IPS-NIHi7 (cell line): ENCODE results near the gene ACBD4.
A peak's percentile ranks its signal among the peaks of the same experiment; 100 is the strongest.

Experiments
- DNase-seq: peaks from one replicate; pipeline ENCODE4 v3.0.0; 2012; ENCODE audit warnings: mixed read lengths; ENCODE audit errors: extremely low spot score

ACBD4 gene

DNA sequence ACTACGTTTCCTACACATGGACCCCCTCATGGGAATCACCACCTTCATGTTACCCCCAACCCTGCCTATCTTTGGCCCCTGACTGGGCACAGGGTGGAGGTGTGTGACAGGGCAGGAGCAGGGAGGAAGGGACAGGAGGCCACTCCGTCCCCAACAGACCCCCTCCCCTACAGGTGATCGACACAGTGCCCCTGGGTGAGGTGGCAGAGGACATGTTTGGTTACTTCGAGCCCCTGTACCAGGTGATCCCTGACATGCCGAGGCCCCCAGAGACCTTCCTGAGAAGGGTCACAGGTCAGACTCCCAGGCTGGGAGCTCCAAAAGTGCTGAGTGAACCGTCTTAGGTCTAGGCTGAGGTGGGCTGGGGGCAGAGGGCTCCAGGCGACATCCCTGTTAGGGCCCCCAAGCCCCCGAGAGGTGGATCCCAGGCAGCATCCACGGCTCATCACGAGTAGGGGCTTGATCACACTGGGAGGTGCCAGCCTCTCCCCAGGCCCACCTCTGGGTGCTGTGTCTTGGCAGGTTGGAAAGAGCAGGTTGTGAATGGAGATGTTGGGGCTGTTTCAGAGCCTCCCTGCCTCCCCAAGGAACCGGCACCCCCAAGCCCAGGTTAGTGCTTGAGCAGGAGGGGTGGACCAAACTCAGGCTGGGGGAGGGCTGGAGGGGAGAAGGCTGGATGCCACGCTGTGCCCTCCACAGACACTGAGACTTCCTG is 1.5 kb downstream of the ACBD4 start:
- DNase-seq, result no peak

DNA sequence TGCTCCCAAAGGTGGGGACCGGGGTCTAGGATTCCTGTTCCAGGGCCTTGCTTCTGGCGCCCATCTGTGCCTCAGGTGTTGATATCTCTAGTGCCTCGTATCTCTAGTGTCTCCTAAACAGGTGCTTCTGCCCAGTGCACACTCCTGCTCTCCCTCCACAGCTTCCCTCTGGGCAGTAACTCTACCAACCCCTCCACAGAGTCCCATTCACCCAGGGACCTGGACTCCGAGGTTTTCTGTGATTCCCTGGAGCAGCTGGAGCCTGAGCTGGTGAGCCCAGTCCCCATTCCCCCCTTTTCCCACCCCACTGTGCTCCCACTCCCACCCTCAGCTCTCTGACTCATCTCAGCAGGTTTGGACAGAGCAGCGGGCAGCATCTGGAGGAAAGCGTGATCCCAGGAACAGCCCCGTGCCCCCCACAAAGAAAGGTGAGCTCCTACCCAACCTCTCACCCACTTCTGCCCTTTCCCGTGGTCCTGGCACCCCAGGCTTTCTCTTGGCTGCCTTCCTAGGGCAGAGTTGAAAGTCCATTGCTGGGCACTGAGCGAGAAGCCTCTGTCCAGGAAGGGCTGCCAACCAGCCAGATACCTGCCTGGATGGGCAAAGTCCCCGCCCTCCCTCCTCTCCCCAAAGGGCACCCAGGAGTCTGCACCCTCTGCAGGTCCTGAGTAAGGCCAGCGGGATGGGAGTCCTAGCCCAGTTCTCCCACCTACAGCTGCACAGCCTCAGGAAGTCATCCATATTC is 2.2 kb downstream of the ACBD4 start:
- DNase-seq, result no peak

DNA sequence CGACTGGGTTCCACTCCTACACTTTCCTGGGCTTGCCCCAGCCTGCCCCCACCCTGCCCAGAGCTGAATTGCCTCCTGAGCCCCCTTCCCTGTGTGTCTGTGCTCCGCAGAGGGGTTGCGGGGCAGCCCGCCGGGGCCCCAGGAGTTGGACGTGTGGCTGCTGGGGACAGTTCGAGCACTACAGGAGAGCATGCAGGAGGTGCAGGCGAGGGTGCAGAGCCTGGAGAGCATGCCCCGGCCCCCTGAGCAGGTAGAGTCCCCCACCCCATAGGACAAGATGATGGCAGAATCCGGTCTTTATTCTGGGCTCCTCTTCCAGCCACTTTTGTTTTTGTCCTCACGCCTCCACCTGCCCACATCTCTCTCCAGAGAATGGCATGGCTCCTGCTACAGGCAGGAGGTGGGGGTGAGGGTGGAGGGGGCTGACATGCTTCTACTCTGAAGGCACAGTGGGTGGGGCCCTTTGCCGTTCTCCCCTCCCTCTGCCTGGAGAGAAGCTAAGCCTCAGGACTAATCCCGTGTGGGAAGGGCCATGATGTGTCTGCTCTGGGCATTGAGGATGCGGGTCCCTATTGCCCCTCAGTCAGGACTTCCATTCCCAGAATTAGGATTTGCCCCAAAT is 3.5 kb downstream of the ACBD4 start:
- no peak for DNase-seq

DNA sequence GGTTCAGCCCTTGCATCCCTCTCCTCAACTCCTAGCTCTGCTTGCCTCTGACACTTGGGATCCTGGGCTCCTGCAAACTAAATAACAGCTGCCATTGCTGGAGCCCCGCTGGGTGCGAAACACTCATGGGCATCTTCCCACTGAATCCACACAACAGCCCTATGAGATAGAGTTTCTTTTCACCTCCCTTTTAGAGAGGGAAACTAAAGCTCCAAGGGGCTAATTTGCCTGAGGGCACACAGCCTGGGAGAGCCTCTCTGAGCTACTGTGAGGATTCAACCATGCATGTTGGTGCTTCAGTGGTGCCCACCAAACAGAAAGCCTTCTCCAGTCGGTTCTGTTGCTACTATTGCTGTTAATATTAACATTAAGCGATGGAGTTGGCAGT is 4.0 kb downstream of the ACBD4 start:
- no peak for DNase-seq

DNA sequence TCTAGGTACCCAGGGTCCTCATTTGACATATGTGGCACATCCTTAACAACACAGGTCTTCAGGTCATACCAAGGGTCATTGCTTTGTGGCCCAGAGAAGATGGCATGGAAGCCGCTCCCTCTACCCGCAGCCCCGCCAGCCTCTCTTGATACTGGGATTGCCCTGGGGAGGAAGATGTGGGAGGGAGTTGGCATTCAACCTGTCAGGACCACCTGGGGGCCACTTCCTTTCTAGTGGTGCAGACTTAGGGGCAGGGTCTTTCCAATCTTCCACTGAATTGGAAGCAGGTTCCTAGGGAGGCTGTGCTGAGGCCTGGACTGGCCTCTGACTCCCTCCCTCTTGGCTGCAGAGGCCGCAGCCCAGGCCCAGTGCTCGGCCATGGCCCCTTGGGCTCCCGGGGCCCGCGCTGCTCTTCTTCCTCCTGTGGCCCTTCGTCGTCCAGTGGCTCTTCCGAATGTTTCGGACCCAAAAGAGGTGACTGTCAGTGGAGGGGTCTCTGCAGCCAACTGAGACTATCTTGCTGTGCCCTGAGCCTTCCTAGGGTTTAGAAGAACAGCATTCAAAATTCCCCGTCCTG is 7.7 kb downstream of the ACBD4 start:
- no peak for DNase-seq

DNA sequence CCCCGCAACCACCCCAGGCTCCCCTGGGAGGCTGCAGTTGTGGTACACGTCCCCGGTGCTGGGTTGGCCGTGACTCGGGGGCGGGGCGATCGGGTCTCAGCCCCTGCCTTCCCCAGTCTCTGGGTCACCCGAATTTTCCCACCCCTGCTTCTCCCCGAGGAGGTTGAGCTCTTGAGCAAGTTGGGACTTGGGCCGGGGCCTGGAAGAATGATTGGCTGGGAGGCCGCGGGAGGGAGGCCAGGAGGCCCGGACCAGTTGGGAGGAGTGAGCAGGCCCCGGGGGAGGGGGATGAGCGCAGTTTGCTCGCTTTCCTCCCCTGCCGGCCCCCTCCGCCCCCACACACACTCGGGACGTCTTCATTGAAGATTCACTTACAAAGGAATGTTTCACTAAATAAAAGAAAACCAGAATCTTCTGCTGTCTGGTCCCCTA is 8.3 kb downstream of the ACBD4 start:
- no peak for DNase-seq

DNA sequence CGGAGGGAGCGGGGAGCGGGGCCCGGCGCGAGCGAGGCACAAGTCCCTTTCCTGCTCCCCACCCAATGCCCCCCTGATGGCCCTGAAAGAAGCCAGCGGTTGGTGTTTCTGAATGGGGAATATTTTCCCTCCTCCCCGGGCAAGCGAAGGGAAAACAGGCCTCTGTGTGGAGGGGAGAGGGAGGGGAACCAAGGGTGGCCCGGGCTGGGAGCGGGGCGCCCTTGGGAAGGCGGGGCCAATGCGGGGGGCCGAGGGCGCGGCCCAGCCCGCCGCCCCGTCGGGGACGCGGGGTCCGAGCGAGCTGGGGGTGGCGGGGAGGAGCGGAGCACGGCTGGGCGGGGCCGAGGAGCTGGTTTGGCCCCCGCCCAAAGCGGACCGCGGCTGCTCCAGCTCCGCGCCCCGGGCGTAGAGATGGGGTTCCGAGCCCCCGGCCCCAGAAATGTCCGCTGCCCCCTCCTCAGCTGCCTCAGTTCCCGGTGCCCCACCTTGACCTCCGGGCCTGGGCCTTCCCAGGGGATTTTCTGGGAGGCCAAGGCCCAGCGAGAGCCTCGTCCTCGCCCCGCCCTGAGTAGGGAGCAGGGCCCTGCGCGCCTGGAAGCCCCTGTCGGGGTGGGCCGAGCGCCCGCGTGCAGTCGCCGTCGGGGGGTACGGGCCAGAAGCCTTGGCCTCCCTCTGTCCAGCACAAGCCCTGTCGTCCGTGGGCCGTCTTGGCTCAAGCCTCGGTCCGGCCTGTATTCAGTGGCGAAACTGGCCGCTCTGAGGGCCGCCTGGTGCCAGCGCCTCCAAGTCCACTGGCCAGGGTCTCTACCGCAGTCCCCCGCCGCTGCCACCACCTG is 8.9 kb downstream of the ACBD4 start:
- no peak for DNase-seq

DNA sequence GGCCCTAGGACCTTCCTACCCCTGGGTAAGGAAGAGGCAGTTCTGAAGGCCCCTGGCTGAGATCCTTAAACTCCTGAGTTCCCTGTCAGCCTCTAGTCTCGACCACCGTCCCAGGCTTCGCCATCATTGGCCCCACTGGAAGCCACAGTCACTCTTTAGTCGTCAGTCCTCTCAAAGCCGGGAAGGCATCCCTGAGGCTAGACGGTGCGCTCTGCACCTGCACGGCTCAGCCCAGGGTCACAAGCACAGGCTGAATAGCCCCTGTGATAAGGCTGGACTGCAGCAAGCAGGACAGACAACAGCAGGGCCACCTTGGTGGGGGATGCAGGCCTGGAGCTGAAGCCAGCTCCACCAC is 9.5 kb downstream of the ACBD4 start:
- DNase-seq, result no peak

DNA sequence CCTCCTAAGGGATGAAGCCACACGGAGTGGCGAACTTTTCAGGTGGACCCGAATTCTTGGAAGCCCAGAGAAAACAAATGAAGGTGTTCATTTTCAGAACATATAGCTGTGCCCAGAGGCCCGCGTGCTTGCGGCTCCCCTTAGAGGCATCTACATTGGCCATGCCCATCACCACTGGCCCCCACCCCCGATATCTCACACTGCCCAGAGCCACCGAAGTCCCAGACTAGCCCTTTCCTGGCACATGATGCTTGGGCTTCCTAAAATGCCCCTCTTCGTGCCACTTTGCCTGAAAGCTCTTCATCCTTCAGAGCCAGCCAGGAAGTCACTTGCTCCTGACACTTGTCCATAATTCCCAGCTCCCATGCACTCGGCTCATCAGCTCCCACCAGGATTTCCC is 10.7 kb downstream of the ACBD4 start:
- no peak for DNase-seq

DNA sequence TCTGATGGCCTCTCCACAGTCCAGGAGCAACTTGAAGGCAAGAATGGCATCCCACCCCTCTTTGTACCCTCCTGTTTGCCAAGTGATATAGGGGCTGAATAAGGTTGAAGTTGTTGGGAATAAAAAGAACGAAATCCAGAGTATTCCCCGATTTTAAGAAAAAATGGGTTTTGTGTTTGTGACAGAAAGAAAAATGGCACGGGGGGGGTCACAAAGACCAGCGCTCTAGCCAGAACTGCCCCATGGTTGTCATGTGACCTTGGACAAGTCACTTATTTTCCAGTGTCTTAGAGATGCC is 11.1 kb downstream of the ACBD4 start:
- no peak for DNase-seq

DNA sequence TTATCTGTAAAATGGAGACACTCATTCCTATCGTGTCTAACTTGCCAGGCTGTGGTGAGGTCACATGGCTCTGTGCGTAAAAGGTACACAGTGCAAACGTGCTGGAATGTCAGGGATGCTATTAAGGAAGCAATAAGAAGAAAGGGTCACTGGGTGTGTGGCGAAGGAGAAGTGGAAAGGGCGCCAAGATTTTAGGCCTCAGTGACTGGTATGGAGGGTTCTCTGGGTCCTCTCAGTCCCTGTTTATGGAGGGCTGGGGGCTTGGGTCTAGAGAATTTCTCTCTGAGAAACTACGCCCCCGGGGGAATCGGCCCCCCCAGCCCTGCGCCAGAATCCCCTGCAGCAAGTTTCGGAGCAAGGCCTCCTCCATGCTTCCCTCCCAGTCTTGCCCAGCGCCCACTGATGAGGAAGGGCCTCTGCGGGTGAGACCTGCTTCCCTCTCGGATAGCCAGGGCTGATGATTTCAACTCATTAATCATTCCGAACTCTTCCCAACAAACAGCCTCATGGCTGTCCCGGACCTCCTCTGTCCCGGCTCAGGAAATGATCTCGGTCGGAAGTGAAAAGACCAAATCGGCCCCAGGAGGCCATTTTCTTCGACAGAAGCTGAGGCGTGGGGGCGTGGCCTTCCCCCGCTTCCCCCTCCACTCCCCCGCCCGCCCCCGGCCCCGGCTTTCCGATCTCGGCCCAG is 11.5 kb downstream of the ACBD4 start:
- no peak for DNase-seq

DNA sequence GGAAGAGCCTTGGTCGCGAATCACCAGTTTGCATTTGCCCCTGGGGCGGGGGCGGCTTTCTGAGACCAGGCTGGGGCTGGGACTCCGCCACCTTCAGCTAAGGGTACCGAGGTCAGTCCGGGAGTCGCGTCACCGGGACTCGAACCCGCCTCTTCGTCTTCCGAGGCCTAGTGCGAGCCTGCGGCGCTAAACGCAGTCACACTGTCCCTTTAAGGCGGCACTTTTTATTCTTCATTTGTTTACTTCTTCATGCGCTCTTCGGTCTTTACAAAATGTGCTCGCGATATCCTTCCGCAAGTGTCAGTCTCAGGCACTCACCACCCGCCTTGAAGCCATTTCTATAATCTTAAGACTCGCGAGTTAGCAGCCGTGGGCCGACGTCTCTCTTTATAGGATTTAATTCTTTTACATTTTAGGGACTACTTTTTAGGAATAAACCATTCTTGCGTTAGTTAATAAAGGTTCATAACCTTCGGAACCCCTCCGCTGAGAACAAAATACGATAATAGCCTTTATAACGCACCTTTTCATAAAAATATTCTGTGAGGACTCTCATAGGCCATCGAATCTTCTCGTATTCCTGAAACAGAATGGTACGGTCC is 12.2 kb downstream of the ACBD4 start:
- DNase-seq, result peak; percentile 52

DNA sequence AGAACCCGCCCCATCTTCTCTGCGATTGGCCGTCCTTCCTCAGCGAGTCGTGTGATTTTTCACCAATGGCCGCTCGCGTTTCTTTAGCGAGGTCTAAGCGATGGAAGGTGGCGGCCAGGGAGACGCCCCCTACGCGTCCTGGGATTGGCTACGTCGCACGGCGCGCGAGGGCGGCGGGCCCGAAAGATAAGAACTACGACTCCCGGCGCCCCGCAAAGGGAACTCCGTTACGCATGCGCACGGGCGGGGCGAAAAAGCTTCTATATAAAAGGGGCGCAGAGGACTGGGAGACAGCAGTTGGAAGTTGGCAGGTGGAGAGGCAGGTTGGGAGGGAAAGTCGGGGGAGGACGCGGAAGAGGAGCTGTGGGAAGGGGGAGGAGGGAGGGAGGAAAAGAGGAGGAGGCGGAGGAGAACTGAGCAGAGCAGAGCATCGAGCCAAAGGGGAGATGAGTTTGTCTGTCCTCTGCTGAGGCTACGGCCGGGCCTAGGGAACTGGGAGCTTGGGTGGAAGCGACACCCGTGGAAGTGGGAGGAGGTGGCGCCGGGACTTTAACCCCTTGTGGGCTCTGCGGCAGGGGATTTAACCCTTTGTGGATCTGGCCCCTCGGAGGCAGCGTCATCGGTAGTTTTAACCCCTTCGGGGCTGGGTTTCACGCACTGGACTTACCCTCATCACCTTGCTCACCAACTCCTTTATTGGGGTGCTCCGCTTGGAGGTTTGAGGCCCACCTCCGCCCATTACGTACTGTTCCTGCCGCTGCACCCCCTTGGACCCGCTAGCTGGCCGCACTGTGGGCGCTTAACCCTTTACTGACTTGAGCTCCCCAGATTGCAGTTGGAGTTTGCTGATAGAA is 12.9 kb downstream of the ACBD4 start, which contains the start of gene HEXIM1:
TSS of gene HEXIM1 (plus strand) at position 293 of the 854 bp plus-strand sequence. CDS start 716 bp downstream, outside the sequence.
- peak; percentile 92 for DNase-seq

DNA sequence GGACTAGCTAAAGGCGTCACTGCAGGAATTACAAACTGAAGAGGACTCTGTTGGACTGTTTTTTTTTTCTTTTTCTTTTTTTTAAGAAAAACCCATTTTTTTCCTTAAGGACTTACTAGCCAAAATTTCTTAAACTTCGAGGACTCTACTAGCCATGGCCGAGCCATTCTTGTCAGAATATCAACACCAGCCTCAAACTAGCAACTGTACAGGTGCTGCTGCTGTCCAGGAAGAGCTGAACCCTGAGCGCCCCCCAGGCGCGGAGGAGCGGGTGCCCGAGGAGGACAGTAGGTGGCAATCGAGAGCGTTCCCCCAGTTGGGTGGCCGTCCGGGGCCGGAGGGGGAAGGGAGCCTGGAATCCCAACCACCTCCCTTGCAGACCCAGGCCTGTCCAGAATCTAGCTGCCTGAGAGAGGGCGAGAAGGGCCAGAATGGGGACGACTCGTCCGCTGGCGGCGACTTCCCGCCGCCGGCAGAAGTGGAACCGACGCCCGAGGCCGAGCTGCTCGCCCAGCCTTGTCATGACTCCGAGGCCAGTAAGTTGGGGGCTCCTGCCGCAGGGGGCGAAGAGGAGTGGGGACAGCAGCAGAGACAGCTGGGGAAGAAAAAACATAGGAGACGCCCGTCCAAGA is 13.7 kb downstream of the ACBD4 start:
- peak; percentile 81 for DNase-seq

DNA sequence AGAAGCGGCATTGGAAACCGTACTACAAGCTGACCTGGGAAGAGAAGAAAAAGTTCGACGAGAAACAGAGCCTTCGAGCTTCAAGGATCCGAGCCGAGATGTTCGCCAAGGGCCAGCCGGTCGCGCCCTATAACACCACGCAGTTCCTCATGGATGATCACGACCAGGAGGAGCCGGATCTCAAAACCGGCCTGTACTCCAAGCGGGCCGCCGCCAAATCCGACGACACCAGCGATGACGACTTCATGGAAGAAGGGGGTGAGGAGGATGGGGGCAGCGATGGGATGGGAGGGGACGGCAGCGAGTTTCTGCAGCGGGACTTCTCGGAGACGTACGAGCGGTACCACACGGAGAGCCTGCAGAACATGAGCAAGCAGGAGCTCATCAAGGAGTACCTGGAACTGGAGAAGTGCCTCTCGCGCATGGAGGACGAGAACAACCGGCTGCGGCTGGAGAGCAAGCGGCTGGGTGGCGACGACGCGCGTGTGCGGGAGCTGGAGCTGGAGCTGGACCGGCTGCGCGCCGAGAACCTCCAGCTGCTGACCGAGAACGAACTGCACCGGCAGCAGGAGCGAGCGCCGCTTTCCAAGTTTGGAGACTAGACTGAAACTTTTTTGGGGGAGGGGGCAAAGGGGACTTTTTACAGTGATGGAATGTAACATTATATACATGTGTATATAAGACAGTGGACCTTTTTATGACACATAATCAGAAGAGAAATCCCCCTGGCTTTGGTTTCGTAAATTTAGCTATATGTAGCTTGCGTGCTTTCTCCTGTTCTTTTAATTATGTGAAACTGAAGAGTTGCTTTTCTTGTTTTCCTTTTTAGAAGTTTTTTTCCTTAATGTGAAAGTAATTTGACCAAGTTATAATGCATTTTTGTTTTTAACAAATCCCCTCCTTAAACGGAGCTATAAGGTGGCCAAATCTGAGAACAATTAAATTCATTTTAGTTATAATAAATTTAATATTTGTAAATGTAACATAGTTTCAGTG is 14.5 kb downstream of the ACBD4 start:
- DNase-seq, result no peak

DNA sequence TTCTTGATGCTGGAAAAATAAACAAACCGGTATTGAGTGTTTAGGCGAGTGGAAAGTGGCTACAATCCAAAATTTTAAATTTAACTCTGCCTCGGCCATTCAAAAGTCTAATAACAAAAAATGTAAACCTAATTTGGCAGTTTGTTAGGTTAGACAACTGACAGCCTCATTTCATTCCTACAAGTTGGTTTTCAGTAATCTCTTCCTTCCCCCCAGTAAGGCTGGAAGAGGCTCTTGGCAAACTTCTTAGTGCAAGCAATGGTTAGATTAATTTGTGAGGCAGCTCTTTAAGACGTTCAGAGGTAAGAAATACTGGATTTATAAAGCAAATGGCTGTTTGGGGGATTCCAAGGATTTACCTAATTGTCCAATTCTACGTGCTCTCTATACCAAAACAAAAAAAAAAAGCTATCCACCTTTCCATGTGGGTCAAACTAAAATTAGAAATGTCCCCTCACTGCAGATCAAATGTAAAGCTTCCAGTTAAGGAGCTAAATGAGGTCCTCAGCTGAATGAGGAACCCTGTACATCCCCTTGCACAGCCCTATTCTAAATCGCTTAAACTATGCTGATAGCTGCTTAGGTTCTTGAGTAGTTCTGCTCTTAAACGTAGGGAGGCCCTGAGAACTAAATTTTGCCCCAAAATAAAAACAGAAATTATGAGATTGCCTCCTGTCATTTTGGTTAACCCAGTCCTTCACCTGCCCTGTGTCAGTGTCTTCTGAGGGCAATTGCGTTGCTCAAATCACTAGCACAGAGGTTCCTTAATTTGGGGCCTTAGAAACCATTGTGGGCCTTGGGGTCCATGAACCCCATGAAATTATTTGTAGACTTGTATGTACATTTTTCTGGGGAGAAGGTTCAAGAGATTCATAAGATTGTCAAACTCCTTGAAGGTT is 15.7 kb downstream of the ACBD4 start:
- no peak for DNase-seq

DNA sequence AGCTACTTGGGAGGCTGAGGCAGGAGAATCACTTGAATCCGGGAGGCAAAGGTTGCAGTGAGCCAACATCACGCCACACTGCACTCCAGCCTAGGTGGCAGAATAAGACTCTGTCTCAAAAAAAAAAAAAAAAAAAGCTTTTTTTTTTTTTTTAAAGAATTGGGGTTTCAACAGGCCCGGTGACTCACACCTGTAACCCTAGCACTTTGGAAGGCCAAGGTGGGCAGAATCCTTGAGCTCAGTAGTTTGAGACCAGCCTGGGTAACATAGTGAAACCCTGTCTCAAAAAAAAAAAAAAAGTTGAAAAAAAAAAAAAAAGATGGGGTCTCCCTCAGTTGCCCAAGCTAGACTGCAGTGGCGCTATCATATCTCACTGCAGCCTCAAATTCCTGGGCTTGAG is 19.5 kb downstream of the ACBD4 start:
- no peak for DNase-seq
